Muscle layer of colon (tissue), 2 donors: Measurements from ENCODE around the gene ZNF280C.
A peak's percentile ranks its signal among the peaks of the same experiment; 100 is the strongest.

ENCODE experiments used
- H3K27ac ChIP-seq: one replicate; pipeline ENCODE4 v1.7.0; 2013; ENCODE audit warnings: low read depth, mild to moderate bottlenecking, low read length, moderate library complexity
- H3K27me3 ChIP-seq, 2 donors: one replicate each; pipeline ENCODE4 v1.7.0; 2013; ENCODE audit warnings: low read length in 2 of 2, mild to moderate bottlenecking in 2 of 2; ENCODE audit not compliant: insufficient read depth in 2 of 2, control insufficient read depth in 1 of 2
- H3K36me3 ChIP-seq: one replicate; pipeline ENCODE4 v1.7.0; 2013; ENCODE audit warnings: mild to moderate bottlenecking, low read length; ENCODE audit not compliant: insufficient read depth
- H3K4me1 ChIP-seq: one replicate; pipeline ENCODE4 v1.7.0; 2013; ENCODE audit warnings: mild to moderate bottlenecking, low read length; ENCODE audit not compliant: insufficient read depth
- H3K4me3 ChIP-seq, 2 donors: one replicate each; pipeline ENCODE4 v1.7.0; 2013; ENCODE audit warnings: low read length in 2 of 2, low read depth in 1 of 2, mild to moderate bottlenecking in 1 of 2, moderate library complexity in 1 of 2
- H3K9ac ChIP-seq: one replicate; pipeline ENCODE4 v1.7.0; 2013; ENCODE audit warnings: low read length
- H3K9me3 ChIP-seq: one replicate; pipeline ENCODE4 v1.7.0; 2013; ENCODE audit warnings: mild to moderate bottlenecking, low read length
- donor health status: abdominal sarcoma.
- donor health status: Adenocarcinoma of cecum.

ZNF280C gene

DNA sequence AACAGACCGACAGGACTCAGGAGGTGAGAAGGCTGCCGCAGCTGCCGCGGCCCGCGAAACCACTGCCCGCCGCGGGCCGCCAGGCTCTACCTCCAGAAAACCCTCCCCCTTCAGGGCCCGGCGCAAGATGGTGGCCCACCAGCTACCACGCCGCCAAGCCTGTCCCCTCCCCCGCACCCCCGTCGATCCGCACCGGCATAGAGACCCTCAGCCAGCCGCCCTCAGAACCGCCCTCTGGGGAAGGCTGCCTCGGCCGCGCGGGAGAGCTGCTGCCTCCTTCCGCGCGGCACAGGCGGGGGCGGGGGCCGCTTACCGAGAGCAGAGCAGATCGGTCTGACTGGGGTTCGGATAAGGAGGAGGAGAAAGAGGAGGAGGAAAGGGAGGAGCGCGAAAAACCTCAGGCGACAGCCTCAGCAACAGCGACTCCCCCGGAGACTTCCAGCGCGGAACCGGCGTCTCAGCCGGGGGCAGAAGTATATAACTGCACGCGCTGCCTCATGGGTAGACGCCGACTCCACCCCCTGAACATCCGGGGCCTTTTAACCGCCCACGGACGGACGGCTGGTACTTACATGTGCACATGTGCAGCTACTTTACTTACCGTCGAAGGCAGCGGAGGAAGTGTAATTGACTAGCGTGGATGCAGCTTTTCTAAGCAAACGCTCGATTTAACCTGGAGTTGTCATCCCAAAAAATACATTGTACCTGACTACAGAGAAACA lies at the start of gene ZNF280C:
TSS of gene ZNF280C (minus strand) at position 451 of the 722 bp plus-strand sequence. CDS start 8,450 bp downstream, outside the sequence.
- H3K9ac ChIP-seq = peak within 1 kb of the TSS; percentile 49

DNA sequence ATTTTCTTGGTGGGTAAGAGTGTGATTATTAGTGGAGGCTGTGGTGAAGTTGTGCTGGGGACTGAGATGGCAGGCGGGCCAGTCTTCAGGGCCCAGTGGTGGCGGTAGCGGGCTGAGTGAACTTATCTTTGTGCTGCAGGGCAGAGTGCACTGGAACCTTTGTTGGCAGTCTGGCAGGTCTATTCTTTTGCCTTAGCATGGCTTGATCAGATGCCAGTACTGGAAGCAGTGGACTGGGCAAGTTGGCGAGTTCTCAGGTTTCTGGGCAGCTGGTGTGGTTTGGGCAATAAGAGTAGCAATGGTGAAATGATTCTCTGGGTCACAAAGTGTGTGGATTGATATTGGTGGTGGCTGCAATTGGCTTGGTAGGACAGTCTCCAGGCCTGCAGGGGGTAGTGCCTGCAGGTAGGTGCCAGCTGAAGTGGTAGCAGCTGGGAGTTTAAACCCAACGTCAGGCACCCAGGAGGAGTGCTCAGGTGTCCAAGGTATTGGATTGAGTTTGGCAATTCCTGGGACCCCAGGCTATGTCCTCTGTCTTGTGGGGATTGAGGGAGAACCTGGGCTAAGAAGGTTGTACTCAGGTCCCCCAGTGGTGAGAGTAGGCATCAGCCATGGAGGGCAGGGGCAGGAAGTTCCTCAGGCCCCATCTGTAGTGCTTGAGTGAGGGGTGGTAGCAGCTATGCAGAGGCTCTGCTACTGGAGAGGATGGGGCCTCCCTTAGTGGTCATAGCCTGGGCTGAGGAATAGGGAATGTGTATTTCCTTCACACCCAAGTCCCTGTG lies 36.1 kb upstream of the ZNF280C start:
- Histone ChIP-seq H3K4me1 (no peaks in the 10 kb centered on the region), H3K9me3 (no peaks in the 10 kb centered on the region)

More for the DNA sequence above, at the start of gene ZNF280C:
- Histone ChIP-seq H3K27me3 (peaks cover 0 to 6% of the 10 kb centered on the region in 2 donors), H3K4me1 (peaks cover 5% of the 10 kb centered on the region), H3K4me3 (peak within 1 kb of the TSS; percentile 68 to 71), H3K27ac (peak within 1 kb of the TSS; percentile 49), H3K9me3 (no peaks in the 10 kb centered on the region), H3K36me3 (no peaks in the 10 kb centered on the region)

GRCh38 chrX:130301977-130302376 lies 33.3 kb upstream of the ZNF280C start:
- Histone ChIP-seq H3K27me3 (no peaks in the 10 kb centered on the region), H3K4me3 (no peak overlapping the region), H3K9ac (no peak overlapping the region), H3K36me3 (no peaks in the 10 kb centered on the region), H3K9me3 (no peaks in the 10 kb centered on the region), H3K4me1 (no peaks in the 10 kb centered on the region), H3K27ac (no peak overlapping the region)

More for the DNA sequence above, 36.1 kb upstream of the ZNF280C start:
- Histone ChIP-seq H3K36me3 (no peaks in the 10 kb centered on the region), H3K27me3 (no peaks in the 10 kb centered on the region), H3K4me3 (no peak overlapping the region), H3K27ac (no peak overlapping the region), H3K9ac (no peak overlapping the region)

- Histone ChIP-seq H3K9me3 (no peaks in the 10 kb centered on the region), H3K27ac (no peak overlapping the region), H3K27me3 (no peaks in the 10 kb centered on the region), H3K4me3 (no peak overlapping the region), H3K4me1 (no peaks in the 10 kb centered on the region), H3K36me3 (no peaks in the 10 kb centered on the region), H3K9ac (no peak overlapping the region)
Observed at GRCh38 chrX:130301405-130301804, 32.7 kb upstream of the ZNF280C start.

DNA sequence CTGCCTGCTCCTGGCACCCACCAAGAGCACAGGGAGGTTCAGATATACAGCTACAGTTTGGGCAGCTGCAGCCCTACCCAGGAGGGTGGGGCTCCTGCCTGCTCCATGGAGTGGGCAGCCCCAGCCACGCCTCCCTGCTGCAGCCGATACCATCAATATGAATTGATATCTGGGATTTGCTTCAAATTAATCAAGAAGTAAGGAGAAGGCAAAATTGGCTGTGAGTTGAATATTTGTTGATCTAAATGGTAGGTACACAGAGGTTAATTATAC lies 31.2 kb upstream of the ZNF280C start:
- H3K4me3 ChIP-seq = no peak overlapping the region
- H3K4me1 ChIP-seq = no peaks in the 10 kb centered on the region
- H3K36me3 ChIP-seq = no peaks in the 10 kb centered on the region
- H3K27me3 ChIP-seq = no peaks in the 10 kb centered on the region
- no peak overlapping the region for H3K27ac ChIP-seq
- H3K9ac ChIP-seq = no peak overlapping the region
- no peaks in the 10 kb centered on the region for H3K9me3 ChIP-seq

DNA sequence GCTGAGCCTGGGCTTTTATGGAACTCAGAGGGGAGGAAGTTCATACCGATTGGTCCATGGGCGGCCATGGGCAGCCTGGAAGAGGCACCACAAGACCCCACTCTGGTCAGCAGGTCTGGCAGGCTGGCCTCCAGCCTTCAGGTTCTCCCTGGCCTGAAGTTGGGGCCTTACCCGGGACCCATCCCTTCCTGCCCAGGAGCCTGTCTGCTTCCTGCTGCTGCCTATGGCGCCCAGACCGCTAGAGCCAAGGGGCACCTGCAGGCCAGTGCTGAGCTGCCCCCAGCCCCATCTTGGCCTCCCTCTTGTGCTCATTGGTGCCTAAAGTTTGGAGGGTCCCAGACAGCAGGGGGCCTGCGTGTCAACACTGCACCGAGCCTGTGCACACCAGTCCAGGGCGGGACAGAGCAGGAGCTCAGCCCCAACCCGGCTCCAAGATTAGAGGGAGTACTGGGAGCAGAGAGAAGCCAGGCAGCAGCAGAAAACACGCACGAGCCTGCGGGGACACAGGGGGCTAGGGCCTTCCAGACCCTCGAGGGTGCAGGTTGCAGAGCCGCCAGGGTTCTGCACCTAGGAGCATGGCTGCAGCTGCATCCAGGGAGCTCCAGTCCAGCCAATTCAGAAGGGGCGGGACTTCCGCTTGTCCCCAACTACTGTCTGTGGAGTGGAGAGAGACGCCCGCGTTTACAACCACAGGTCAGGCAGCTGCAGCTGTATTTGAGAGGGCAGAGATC lies 30.7 kb upstream of the ZNF280C start:
- no peak overlapping the region for H3K9ac ChIP-seq
- H3K4me3 ChIP-seq = no peak overlapping the region
- no peaks in the 10 kb centered on the region for H3K9me3 ChIP-seq
- no peaks in the 10 kb centered on the region for H3K27me3 ChIP-seq
- no peak overlapping the region for H3K27ac ChIP-seq
- H3K36me3 ChIP-seq = no peaks in the 10 kb centered on the region
- no peaks in the 10 kb centered on the region for H3K4me1 ChIP-seq

- Histone ChIP-seq H3K27ac (no peak overlapping the region), H3K9ac (no peak overlapping the region), H3K27me3 (no peaks in the 10 kb centered on the region), H3K4me3 (no peak overlapping the region), H3K4me1 (no peaks in the 10 kb centered on the region), H3K36me3 (no peaks in the 10 kb centered on the region), H3K9me3 (no peaks in the 10 kb centered on the region)
Observed at GRCh38 chrX:130296743-130297142, 28.0 kb upstream of the ZNF280C start.

DNA sequence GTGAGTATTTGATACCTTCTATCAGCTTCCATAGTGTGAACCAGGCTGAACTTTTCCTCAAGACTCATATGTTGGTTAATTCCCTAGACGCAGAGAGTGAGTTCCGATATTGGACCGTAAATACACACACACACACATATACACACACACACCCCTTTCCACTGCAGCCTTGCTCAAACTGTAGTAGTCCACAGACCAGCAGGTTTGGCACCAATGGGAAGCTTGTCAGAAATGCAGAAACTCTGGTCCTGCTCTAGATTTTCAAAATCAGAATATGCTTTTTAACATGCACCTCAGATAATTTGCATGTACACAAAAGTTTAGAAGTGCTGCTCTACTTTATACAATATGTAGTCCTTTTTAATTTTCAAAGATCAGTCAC lies 27.6 kb upstream of the ZNF280C start:
- Histone ChIP-seq H3K4me1 (no peaks in the 10 kb centered on the region), H3K27ac (no peak overlapping the region), H3K4me3 (no peak overlapping the region), H3K9ac (no peak overlapping the region), H3K9me3 (no peaks in the 10 kb centered on the region), H3K27me3 (no peaks in the 10 kb centered on the region), H3K36me3 (no peaks in the 10 kb centered on the region)

GRCh38 chrX:130295519-130296296 lies 27.0 kb upstream of the ZNF280C start:
- no peak overlapping the region for H3K9ac ChIP-seq
- H3K36me3 ChIP-seq = no peaks in the 10 kb centered on the region
- H3K4me1 ChIP-seq = no peaks in the 10 kb centered on the region
- H3K27ac ChIP-seq = no peak overlapping the region
- H3K27me3 ChIP-seq = no peaks in the 10 kb centered on the region
- no peak overlapping the region for H3K4me3 ChIP-seq
- no peaks in the 10 kb centered on the region for H3K9me3 ChIP-seq

- no peak overlapping the region for H3K27ac ChIP-seq
- no peaks in the 10 kb centered on the region for H3K27me3 ChIP-seq
- H3K9ac ChIP-seq = no peak overlapping the region
- H3K9me3 ChIP-seq = no peaks in the 10 kb centered on the region
- H3K4me3 ChIP-seq = no peak overlapping the region
- no peaks in the 10 kb centered on the region for H3K4me1 ChIP-seq
- no peaks in the 10 kb centered on the region for H3K36me3 ChIP-seq
Observed at GRCh38 chrX:130287071-130287770, 18.5 kb upstream of the ZNF280C start.
